H1 (cell line): ENCODE data around the gene TIMM10. TPM values are rescaled to one million over a fixed set of nuclear protein-coding genes. Genes with fewer than 3 reads are reported as not detected.

Experiments
- CTCF ChIA-PET: fragments of 300-600 bp; sonication (Branson Sonifier 250); formaldehyde crosslinking; loops from one replicate; lab custom pipeline; 2021; ENCODE audit not compliant: partially characterized antibody; lab: Charles Lee
- POLR2A ChIA-PET: fragments of 300-600 bp; sonication (Branson Sonifier 250); formaldehyde crosslinking; loops from one replicate; lab custom pipeline; 2021; ENCODE audit warnings: inconsistent platforms; ENCODE audit not compliant: partially characterized antibody; lab: Charles Lee
- DNase-seq, 2 experiments: peaks; one replicate each; pipeline versions ENCODE4 v3.0.0 to v3.0.0-alpha.2; 2010 to 2022; ENCODE audit warnings: low spot score in 2 of 2, low read depth in 1 of 2, mixed read lengths in 1 of 2
- FAIRE-seq: peaks from 2 replicates; lab custom pipeline; 2011; peaks lifted over from hg19 to GRCh38; lab: Jason Lieb, UNC
- H2AFZ ChIP-seq: 2 replicates; pipeline ENCODE4 v1.8.1; 2012; ENCODE audit warnings: low read length, inconsistent platforms
- H2AK5ac ChIP-seq: 2 replicates; pipeline ENCODE4 v1.6.1; 2013; ENCODE audit warnings: low read depth, low read length
- H2BK120ac ChIP-seq: replicated peaks from 2 replicates; pipeline ENCODE3; 2013; ENCODE audit warnings: low read depth, low read length, inconsistent platforms
- H2BK12ac ChIP-seq: 2 replicates; pipeline ENCODE4 v1.6.1; 2013; ENCODE audit warnings: low read depth, low read length
- H2BK15ac ChIP-seq: 2 replicates; pipeline ENCODE4 v1.6.1; 2013; ENCODE audit warnings: low read length
- H2BK20ac ChIP-seq: 2 replicates; pipeline ENCODE4 v1.6.1; 2013; ENCODE audit warnings: low read length
- H2BK5ac ChIP-seq: 2 replicates; pipeline ENCODE4 v1.6.1; 2013; ENCODE audit warnings: low read depth, low read length
- H3K14ac ChIP-seq: 2 replicates; pipeline ENCODE4 v1.6.1; 2013; ENCODE audit warnings: inconsistent platforms; ENCODE audit not compliant: insufficient read length
- H3K18ac ChIP-seq: 2 replicates; pipeline ENCODE4 v1.6.1; 2013; ENCODE audit warnings: low read length; ENCODE audit errors: extremely low read depth
- H3K23ac ChIP-seq: 2 replicates; pipeline ENCODE4 v1.6.1; 2013; ENCODE audit warnings: inconsistent platforms; ENCODE audit not compliant: insufficient read length
- H3K23me2 ChIP-seq: 2 replicates; pipeline ENCODE4 v1.6.1; 2013; ENCODE audit warnings: low read depth, low read length
- H3K27ac ChIP-seq: 2 replicates; pipeline ENCODE4 v1.6.1; 2011; ENCODE audit warnings: low read depth, low read length, inconsistent platforms
- H3K27me3 ChIP-seq, 4 experiments: replicated peaks in 1 of 4; 1 replicate in 1 of 4; 2 replicates in 3 of 4; pipeline versions ENCODE4 v1.6.1 to v1.8.1; 2011 to 2013; ENCODE audit warnings: low read length in 3 of 4, mild to moderate bottlenecking in 3 of 4, inconsistent platforms in 2 of 4, mixed read lengths in 2 of 4, moderate library complexity in 1 of 4; ENCODE audit not compliant: control insufficient read depth in 3 of 4, insufficient read depth in 3 of 4; ENCODE audit errors: extremely low read depth in 1 of 4
- H3K36me3 ChIP-seq, 4 experiments: 2 replicates each; pipeline versions ENCODE4 v1.6.1 to v1.8.1; 2011 to 2013; ENCODE audit warnings: mild to moderate bottlenecking in 4 of 4, low read length in 3 of 4, moderate library complexity in 2 of 4, control low read depth in 1 of 4, inconsistent platforms in 1 of 4; ENCODE audit not compliant: insufficient read depth in 4 of 4, control insufficient read depth in 2 of 4
- H3K4ac ChIP-seq: replicated peaks from 2 replicates; pipeline ENCODE3; 2013; ENCODE audit warnings: low read length, low read depth, mixed read lengths, inconsistent platforms; ENCODE audit not compliant: insufficient read length
- H3K4me1 ChIP-seq, 4 experiments: replicated peaks in 1 of 4; 1 replicate in 1 of 4; 2 replicates in 3 of 4; pipeline versions ENCODE4 v1.6.1 to v1.8.1; 2011 to 2013; ENCODE audit warnings: low read length in 3 of 4, inconsistent platforms in 2 of 4, mixed read lengths in 1 of 4; ENCODE audit not compliant: insufficient read depth in 4 of 4, control insufficient read depth in 3 of 4
- H3K4me2 ChIP-seq, 2 experiments: 2 replicates each; pipeline versions ENCODE4 v1.6.1 to v1.8.1; 2011 to 2013; ENCODE audit warnings: low read depth in 2 of 2, low read length in 2 of 2, control low read depth in 1 of 2, inconsistent platforms in 1 of 2, mild to moderate bottlenecking in 1 of 2; ENCODE audit not compliant: insufficient read depth in 1 of 2
- H3K4me3 ChIP-seq, 4 experiments: fragments of 200-600, 300-600 bp in 1 of 4; sonication (generic), shearing (Covaris generic), sonication (Bioruptor Twin) in 1 of 4; 2 replicates each; pipeline versions ENCODE4 v1.5.1 to v1.8.1; 2011 to 2016; ENCODE audit warnings: low read length in 4 of 4, low read depth in 3 of 4, control low read depth in 2 of 4, inconsistent platforms in 2 of 4, mild to moderate bottlenecking in 2 of 4, mixed read lengths in 1 of 4, moderate library complexity in 1 of 4; ENCODE audit not compliant: insufficient read depth in 2 of 4; ENCODE audit errors: extremely low read depth in 1 of 4
- H3K56ac ChIP-seq: replicated peaks from 2 replicates; pipeline ENCODE3; 2013; ENCODE audit warnings: low read depth, mild to moderate bottlenecking, mixed read lengths, low read length, inconsistent platforms; ENCODE audit not compliant: insufficient read length
- H3K79me1 ChIP-seq: 2 replicates; pipeline ENCODE4 v1.6.1; 2013; ENCODE audit warnings: low read depth, low read length, control low read depth
- H3K79me2 ChIP-seq, 2 experiments: 2 replicates each; pipeline versions ENCODE4 v1.6.1 to v1.8.1; 2012 to 2013; ENCODE audit warnings: low read length in 2 of 2, mild to moderate bottlenecking in 2 of 2, inconsistent platforms in 1 of 2; ENCODE audit not compliant: insufficient read depth in 2 of 2, control insufficient read depth in 1 of 2
- H3K9ac ChIP-seq, 4 experiments: replicated peaks in 1 of 4; 1 replicate in 1 of 4; 2 replicates in 3 of 4; pipeline versions ENCODE4 v1.6.1 to v1.8.1; 2011 to 2013; ENCODE audit warnings: low read depth in 3 of 4, low read length in 3 of 4, control low read depth in 2 of 4, mild to moderate bottlenecking in 2 of 4, moderate library complexity in 2 of 4, inconsistent platforms in 1 of 4; ENCODE audit errors: extremely low read depth in 1 of 4
- H3K9me3 ChIP-seq, 2 experiments: 2 replicates each; pipeline versions ENCODE4 v1.6.1 to v1.8.1; 2012 to 2013; ENCODE audit warnings: mild to moderate bottlenecking in 2 of 2, moderate library complexity in 2 of 2, control low read depth in 1 of 2, inconsistent platforms in 1 of 2, low read depth in 1 of 2, low read length in 1 of 2, mixed read lengths in 1 of 2; ENCODE audit not compliant: insufficient read depth in 2 of 2
- H4K20me1 ChIP-seq, 2 experiments: replicated peaks in 1 of 2; 2 replicates each; pipeline versions ENCODE3 to v1.8.1; 2011 to 2013; ENCODE audit warnings: inconsistent platforms in 2 of 2, low read length in 2 of 2, mild to moderate bottlenecking in 1 of 2; ENCODE audit not compliant: insufficient read depth in 2 of 2, control insufficient read depth in 1 of 2
- H4K5ac ChIP-seq: 2 replicates; pipeline ENCODE4 v1.6.1; 2013; ENCODE audit warnings: low read length, low read depth, mixed read lengths, inconsistent platforms; ENCODE audit not compliant: insufficient read length
- H4K8ac ChIP-seq: 2 replicates; pipeline ENCODE4 v1.8.0; 2013; ENCODE audit warnings: mild to moderate bottlenecking, moderate library complexity, low read length, inconsistent platforms; ENCODE audit not compliant: insufficient read depth; ENCODE audit errors: extremely low read depth
- H4K91ac ChIP-seq: replicated peaks from 2 replicates; pipeline ENCODE3; 2013; ENCODE audit warnings: low read length, mixed read lengths, inconsistent platforms; ENCODE audit not compliant: insufficient read length
- polyA plus RNA-seq, 7 experiments: library from polyadenylated mRNA; depleted of rRNA in 3 of 7; stranded (reverse) in 5 of 7; unstranded in 2 of 7; fragments of >200 nt in 5 of 7; fragments of 200-250 nt in 2 of 7; gene quantifications; 1 replicate in 5 of 7; 2 replicates in 1 of 7; 4 replicates in 1 of 7; pipeline versions ENCODE4 v1.2.1 to v1.2.3, GENCODE V29; 2011 to 2013; ENCODE audit warnings: missing spikeins in 2 of 7, mixed read lengths in 2 of 7
- total RNA-seq: library from RNA; stranded (reverse); fragmentation: NEBNext Ultra II Directional; extraction: Animal tissue kit (Norgen Biotek cat#: 25700); gene quantifications from 2 replicates; pipeline ENCODE4 v1.2.1, GENCODE V29; 2021

Gene TIMM10
- total and polyA plus RNA-seq, 2 of the 8 experiments (the other 6 are each of a cell fraction or from before 2014, with no cell fraction given): 117 to 227 TPM

DNA sequence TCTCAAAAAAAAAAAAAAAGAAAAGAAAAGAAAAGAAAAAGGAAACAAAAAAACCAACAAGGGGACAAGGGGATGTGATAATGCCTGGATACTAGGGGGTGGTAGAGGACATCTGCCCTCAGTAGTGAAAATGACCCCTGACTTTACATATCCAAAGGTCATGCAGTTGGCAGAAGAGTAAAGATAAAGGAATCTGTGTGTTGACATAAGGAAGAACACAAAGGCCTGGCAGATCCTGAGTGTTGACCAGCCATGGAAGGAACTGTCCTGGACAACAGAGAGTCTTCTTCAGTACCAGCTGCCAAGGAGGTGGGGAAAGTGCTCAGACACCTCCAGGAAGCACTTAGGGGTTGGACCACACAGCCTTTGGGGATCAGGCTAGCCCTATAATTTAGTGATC lies 27.7 kb downstream of the TIMM10 start:
- Histone ChIP-seq H3K27me3 (no peaks in the 10 kb centered on the region), H3K23ac (no peak overlapping the region), H2BK15ac (no peak overlapping the region), H4K8ac (no peak overlapping the region), H2BK20ac (no peak overlapping the region), H4K91ac (no peak overlapping the region), H3K14ac (no peak overlapping the region), H4K5ac (no peak overlapping the region), H2BK120ac (no peak overlapping the region), H3K23me2 (peaks cover 2% of the 10 kb centered on the region; the same call in 1 of the 2 replicates), H3K79me1 (peaks cover 2% of the 10 kb centered on the region; the same call in 1 of the 2 replicates), H3K18ac (no peak overlapping the region), H3K56ac (no peak overlapping the region), H2AK5ac (no peak overlapping the region), H3K4ac (no peak overlapping the region), H3K36me3 (no peaks in the 10 kb centered on the region; a peak in 1 of 8 replicates), H3K79me2 (peaks cover 0 to 9% of the 10 kb centered on the region in 2 experiments; a peak in 2 of 4 replicates), H3K4me3 (no peak overlapping the region), H2AFZ (no peak overlapping the region), H3K9me3 (no peaks in the 10 kb centered on the region), H3K4me2 (no peak overlapping the region), H4K20me1 (peaks cover 0 to 2% of the 10 kb centered on the region in 2 experiments), H3K4me1 (peaks cover 7 to 18% (median 14%) of the 10 kb centered on the region in 4 experiments), H2BK12ac (no peak overlapping the region), H3K27ac (no peak overlapping the region), H3K9ac (no peak overlapping the region), H2BK5ac (no peak overlapping the region)
- FAIRE-seq (no peak), DNase-seq (no peak)
- ChIA-PET CTCF (interaction anchor here (0.6 to 33.7 kb wide), 10 partner anchors 8 to 476 kb away, joined by 3 to 1146 read pairs (median 4); partner anchors contain the start of genes PRG3, SLC43A1, SMTNL1 and TIMM10), POLR2A (interaction anchor here (1.1 to 4.3 kb wide), 4 partner anchors 8 to 138 kb away, joined by 3 to 66 read pairs (median 4); partner anchors contain the start of gene SLC43A1)
